SK-N-MC (cell line): ENCODE data around the gene ZFAND5.

Experiments used
- EZH2 ChIP-seq: fragments of 200-600 bp; sonication (generic); IDR thresholded peaks from one replicate; pipeline ENCODE4 v1.6.1; 2017; ENCODE audit warnings: antibody characterized with exemption
- FOXP2 ChIP-seq: optimal IDR thresholded peaks from 2 replicates; pipeline ENCODE3; 2011; ENCODE audit warnings: mild to moderate bottlenecking, moderate library complexity; ENCODE audit not compliant: insufficient read depth; ENCODE audit errors: extremely low read length, control extremely low read depth
- POLR2AphosphoS5 ChIP-seq: IDR thresholded peaks from 2 replicates; pipeline ENCODE4 v1.6.1; 2012; ENCODE audit warnings: mild to moderate bottlenecking, low read depth, low read length, borderline replicate concordance

DNA sequence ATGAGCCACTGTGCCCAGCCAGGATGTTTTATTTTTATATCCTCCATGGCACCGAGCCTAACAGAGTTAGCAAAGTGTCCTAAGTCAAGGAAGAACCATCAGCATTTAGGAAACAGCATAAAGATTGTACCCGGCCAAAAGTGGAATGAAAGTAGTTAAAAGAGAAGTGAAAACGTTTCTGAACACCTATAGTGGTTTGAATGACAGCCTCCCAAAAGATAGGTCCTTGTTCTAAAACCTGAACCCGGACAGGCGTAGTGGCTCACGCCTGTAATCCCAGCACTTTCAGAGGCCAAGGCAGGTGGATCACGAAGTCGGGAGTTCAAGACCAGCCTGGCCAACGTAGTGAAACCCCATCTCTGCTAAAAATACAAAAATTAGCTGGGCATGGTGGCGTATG, 37.4 kb downstream of the ZFAND5 start:
- no peak for TF ChIP-seq POLR2AphosphoS5
- TF ChIP-seq EZH2 = no peak
- TF ChIP-seq FOXP2 = no peak
